Endothelial cell (in vitro differentiated cells): ENCODE data around the gene NTNG2. TPM values are rescaled to one million over a fixed set of nuclear protein-coding genes. Genes with fewer than 3 reads are reported as not detected.

ENCODE experiments used
- DNase-seq: peaks from one replicate; pipeline ENCODE4 v3.0.0; 2021; ENCODE audit warnings: low spot score
- H3K27ac Mint-ChIP-seq: one replicate; pipeline ENCODE4 v1.8.0; 2021; ENCODE audit warnings: mixed read lengths, inconsistent platforms; ENCODE audit not compliant: unreplicated experiment
- H3K27me3 Mint-ChIP-seq: one replicate; pipeline ENCODE4 v1.8.0; 2021; ENCODE audit warnings: mild to moderate bottlenecking, moderate library complexity, mixed read lengths, inconsistent platforms; ENCODE audit not compliant: unreplicated experiment
- H3K36me3 Mint-ChIP-seq: one replicate; pipeline ENCODE4 v1.8.0; 2021; ENCODE audit warnings: mild to moderate bottlenecking, low read depth, mixed read lengths, inconsistent platforms; ENCODE audit not compliant: unreplicated experiment
- H3K4me1 Mint-ChIP-seq: one replicate; pipeline ENCODE4 v1.8.0; 2021; ENCODE audit warnings: mild to moderate bottlenecking, mixed read lengths, inconsistent platforms; ENCODE audit not compliant: unreplicated experiment
- H3K4me3 Mint-ChIP-seq: one replicate; pipeline ENCODE4 v1.8.0; 2021; ENCODE audit warnings: mild to moderate bottlenecking, mixed read lengths, inconsistent platforms; ENCODE audit not compliant: unreplicated experiment
- H3K9me3 Mint-ChIP-seq: one replicate; pipeline ENCODE4 v1.8.0; 2021; ENCODE audit warnings: mixed read lengths, inconsistent platforms; ENCODE audit not compliant: unreplicated experiment
- total RNA-seq: library from RNA; stranded (reverse); fragmentation: NEBNext Ultra II Directional; extraction: Animal tissue kit (Norgen Biotek cat#: 25700); gene quantifications from one replicate; pipeline ENCODE4 v1.2.1, GENCODE V29; 2021; ENCODE audit not compliant: unreplicated experiment
- TF ChIP-seq, protein P1 (sequence below): fragments of 200-600 bp; sonication (generic); IDR thresholded peaks from one replicate; pipeline ENCODE4 v1.5.0; 2021; ENCODE audit warnings: antibody characterized with exemption; ENCODE audit not compliant: unreplicated experiment

Gene NTNG2
- total RNA-seq, 1 donor from 2014 or later, result 0.38 TPM

DNA sequence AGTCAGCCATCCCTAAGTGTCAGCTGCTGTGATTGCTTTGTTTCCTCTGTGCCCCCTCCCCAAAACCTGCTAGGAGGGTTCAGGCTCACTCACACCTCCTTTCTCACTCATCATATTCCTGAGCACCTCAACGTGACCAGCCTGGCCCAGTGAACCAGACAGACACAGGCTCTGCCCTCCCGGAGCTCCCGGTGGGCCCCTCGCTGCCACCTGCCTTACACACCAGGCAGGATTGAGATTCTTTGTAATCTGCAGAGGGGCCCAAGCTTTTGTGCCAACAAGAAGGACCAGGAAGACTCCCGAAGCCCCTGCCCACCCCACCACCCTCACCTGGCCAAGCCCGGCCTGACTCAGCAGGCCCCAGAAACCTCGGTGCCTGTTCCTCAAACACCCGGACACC lies 87.8 kb downstream of the NTNG2 start:
- DNase-seq, result no peak
- H3K9me3 Mint-ChIP-seq, result peaks cover 3% of the 10 kb centered on the region
- no peak overlapping the region for H3K4me3 Mint-ChIP-seq
- no peaks in the 10 kb centered on the region for H3K4me1 Mint-ChIP-seq
- no peaks in the 10 kb centered on the region for H3K27me3 Mint-ChIP-seq
- H3K27ac Mint-ChIP-seq, result no peak overlapping the region
- peaks cover 7% of the 10 kb centered on the region for H3K36me3 Mint-ChIP-seq
- TF ChIP-seq, protein P1, sequence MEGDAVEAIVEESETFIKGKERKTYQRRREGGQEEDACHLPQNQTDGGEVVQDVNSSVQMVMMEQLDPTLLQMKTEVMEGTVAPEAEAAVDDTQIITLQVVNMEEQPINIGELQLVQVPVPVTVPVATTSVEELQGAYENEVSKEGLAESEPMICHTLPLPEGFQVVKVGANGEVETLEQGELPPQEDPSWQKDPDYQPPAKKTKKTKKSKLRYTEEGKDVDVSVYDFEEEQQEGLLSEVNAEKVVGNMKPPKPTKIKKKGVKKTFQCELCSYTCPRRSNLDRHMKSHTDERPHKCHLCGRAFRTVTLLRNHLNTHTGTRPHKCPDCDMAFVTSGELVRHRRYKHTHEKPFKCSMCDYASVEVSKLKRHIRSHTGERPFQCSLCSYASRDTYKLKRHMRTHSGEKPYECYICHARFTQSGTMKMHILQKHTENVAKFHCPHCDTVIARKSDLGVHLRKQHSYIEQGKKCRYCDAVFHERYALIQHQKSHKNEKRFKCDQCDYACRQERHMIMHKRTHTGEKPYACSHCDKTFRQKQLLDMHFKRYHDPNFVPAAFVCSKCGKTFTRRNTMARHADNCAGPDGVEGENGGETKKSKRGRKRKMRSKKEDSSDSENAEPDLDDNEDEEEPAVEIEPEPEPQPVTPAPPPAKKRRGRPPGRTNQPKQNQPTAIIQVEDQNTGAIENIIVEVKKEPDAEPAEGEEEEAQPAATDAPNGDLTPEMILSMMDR, result no peak

DNA sequence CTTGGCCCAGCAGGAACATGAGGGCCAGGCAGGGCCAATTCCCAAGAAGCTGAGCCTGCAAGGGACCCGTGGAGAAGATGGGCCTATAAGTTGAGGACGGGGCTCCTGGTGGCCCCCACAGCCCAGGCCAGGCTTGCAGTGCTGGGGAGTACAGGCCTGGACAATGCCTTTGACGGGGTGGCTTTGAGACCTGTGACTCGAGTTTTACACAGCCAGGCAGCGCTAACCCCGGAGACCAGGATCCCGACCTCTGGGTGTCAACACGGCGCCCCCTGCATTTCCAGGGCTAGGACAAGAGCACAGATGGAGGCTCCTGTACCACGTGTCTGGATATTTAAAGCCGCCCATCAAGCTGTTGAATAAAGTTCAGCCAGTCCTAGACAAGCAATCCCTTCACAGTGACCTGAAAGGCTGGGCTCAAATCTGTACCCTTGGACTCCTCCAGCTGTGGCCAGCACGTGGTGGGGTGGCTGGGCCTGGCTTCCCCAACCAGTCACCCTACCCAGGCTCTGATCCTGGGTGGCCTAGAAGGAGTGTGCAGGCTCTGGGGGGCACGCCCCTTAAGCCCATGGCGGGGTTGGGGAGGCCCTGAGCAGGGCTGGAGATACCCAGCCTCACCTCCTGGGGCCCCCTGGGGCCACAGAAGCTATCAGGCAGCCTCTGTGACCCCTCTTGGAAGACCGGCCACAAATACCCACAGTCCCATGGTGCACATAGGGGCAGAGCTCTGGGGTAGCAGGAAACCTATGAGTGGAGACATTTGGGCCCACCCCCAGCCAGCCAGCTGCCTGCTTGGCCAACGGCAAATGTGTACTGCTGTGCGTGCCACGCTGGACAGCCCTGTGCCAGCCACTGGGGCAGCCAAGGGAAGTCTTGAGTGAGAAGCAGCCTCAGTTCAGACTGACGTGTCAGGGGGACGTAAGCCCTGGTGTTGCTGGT lies 88.7 kb downstream of the NTNG2 start:
- Mint-ChIP-seq H3K4me3 (no peak overlapping the region), H3K9me3 (peaks cover 3% of the 10 kb centered on the region), H3K27ac (no peak overlapping the region), H3K36me3 (peaks cover 7% of the 10 kb centered on the region), H3K4me1 (no peaks in the 10 kb centered on the region), H3K27me3 (no peaks in the 10 kb centered on the region)
- TF ChIP-seq, protein P1, result no peak
- no peak for DNase-seq

DNA sequence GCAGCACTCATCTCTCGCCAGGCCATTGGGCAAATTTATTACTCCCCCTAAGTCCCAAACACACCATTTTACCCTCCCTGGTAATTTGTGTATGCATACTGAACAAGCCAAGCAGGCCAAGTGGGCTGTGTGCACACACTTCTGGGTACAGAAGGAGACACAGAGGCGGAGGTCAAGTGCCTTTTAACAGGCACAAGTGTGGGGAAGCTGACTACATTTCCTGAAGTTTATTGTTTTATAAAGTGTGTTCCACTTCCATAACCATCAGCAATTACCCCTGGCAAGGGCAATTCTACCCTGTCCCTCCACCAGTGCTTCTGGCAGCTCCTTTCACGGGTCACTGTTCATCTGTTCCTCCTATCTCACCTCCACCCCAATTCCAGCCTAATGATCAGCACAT lies 99.0 kb downstream of the NTNG2 start:
- TF ChIP-seq, protein P1, result no peak
- Mint-ChIP-seq H3K4me1 (peaks cover 24% of the 10 kb centered on the region), H3K27me3 (peaks cover 6% of the 10 kb centered on the region), H3K9me3 (no peaks in the 10 kb centered on the region), H3K27ac (peak overlapping the region; percentile 33), H3K4me3 (no peak overlapping the region), H3K36me3 (peaks cover 21% of the 10 kb centered on the region)
- no peak for DNase-seq

DNA sequence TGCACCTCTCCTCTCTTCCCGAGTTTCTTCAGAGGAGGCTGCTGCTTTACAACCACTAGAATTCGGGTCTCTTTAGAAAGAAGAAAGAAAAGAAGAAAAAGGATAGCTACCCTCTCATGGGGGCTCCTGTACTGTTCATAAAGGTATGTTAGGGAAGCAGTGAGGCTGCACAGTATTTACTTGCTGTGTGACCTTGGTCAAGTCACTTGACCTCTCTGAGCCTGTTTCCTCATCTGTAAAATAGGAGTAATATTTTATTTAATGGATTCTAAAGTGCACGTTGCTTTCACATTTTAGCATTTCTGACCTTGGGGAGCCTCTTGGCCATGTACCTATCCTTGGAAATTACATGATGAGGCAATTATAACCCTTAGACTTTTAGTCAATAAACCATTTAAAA lies 104.2 kb downstream of the NTNG2 start:
- Mint-ChIP-seq H3K27me3 (peaks cover 4% of the 10 kb centered on the region), H3K27ac (no peak overlapping the region), H3K36me3 (peaks cover 42% of the 10 kb centered on the region), H3K9me3 (no peaks in the 10 kb centered on the region), H3K4me3 (no peak overlapping the region), H3K4me1 (peaks cover 23% of the 10 kb centered on the region)
- DNase-seq, result no peak
- TF ChIP-seq, protein P1, result no peak

DNA sequence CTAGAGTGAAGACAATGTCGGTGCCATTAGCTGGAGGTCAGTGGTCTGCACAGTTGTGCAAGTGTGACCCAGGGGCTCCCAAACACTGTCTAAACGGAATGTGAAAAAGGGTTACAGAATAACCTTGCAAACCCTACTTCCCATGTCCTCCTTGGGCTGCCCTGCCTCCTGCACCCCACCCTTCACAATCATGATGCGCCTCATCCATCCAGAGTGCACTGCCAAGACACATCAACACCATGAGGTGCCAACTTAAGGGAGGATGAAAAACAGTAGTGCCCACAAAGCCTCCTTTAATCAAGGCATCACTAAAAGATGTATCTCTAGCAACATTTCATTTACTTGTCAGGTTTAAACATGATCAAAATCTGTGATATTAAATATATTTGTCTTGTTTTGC lies 105.8 kb downstream of the NTNG2 start:
- Mint-ChIP-seq H3K27me3 (peaks cover 4% of the 10 kb centered on the region), H3K4me3 (no peak overlapping the region), H3K9me3 (no peaks in the 10 kb centered on the region), H3K36me3 (peaks cover 37% of the 10 kb centered on the region), H3K4me1 (peaks cover 18% of the 10 kb centered on the region), H3K27ac (no peak overlapping the region)
- no peak for DNase-seq
- TF ChIP-seq, protein P1, result no peak
